HL-60 (cell line): Measurements from ENCODE around the gene EIPR1.

Experiments used
- DNase-seq, 2 experiments: peaks; one replicate each; pipeline ENCODE4 v3.0.0-alpha.2; 2010 to 2020; ENCODE audit warnings: low read depth in 1 of 2, low spot score in 1 of 2
- H3K27ac ChIP-seq: fragments of 250-450 bp; sonication (Bioruptor Pico); replicated peaks from 2 replicates; pipeline ENCODE4 v1.5.1; 2020; ENCODE audit warnings: mild to moderate bottlenecking, moderate library complexity
- H3K27me3 ChIP-seq: fragments of 250-450 bp; sonication (Bioruptor Pico); 2 replicates; pipeline ENCODE4 v1.5.1; 2021; ENCODE audit warnings: mild to moderate bottlenecking, moderate library complexity; ENCODE audit not compliant: insufficient read depth, poor library complexity, severe bottlenecking
- H3K4me3 ChIP-seq: replicated peaks from 2 replicates; pipeline ENCODE4 v1.5.1; 2011; ENCODE audit warnings: mild to moderate bottlenecking, control low read depth, low read length; ENCODE audit not compliant: insufficient read depth
- CTCF ChIP-seq: IDR thresholded peaks from one replicate; pipeline ENCODE4 v1.5.1; 2011; ENCODE audit warnings: low read length, control low read depth, inconsistent platforms; ENCODE audit not compliant: insufficient read depth
- GABPA ChIP-seq: IDR thresholded peaks from 2 replicates; pipeline ENCODE4 v1.6.1; 2012; ENCODE audit warnings: low read depth
- POLR2AphosphoS5 ChIP-seq: IDR thresholded peaks from 2 replicates; pipeline ENCODE4 v1.6.1; 2012; ENCODE audit warnings: low read depth
- SPI1 ChIP-seq: IDR thresholded peaks from 2 replicates; pipeline ENCODE4 v1.6.1; 2012; ENCODE audit warnings: low read depth, mild to moderate bottlenecking, borderline replicate concordance
- TF ChIP-seq, protein P1 (sequence below): IDR thresholded peaks from 2 replicates; pipeline ENCODE4 v1.6.1; 2012; ENCODE audit warnings: low read depth; ENCODE audit not compliant: insufficient replicate concordance

The EIPR1 gene

GRCh38 chr2:3302751-3303582 lies 74.7 kb downstream of the EIPR1 start:
- TF ChIP-seq SPI1 (no peak), GABPA (no peak), POLR2AphosphoS5 (no peak), CTCF (no peak)
- TF ChIP-seq, protein P1, sequence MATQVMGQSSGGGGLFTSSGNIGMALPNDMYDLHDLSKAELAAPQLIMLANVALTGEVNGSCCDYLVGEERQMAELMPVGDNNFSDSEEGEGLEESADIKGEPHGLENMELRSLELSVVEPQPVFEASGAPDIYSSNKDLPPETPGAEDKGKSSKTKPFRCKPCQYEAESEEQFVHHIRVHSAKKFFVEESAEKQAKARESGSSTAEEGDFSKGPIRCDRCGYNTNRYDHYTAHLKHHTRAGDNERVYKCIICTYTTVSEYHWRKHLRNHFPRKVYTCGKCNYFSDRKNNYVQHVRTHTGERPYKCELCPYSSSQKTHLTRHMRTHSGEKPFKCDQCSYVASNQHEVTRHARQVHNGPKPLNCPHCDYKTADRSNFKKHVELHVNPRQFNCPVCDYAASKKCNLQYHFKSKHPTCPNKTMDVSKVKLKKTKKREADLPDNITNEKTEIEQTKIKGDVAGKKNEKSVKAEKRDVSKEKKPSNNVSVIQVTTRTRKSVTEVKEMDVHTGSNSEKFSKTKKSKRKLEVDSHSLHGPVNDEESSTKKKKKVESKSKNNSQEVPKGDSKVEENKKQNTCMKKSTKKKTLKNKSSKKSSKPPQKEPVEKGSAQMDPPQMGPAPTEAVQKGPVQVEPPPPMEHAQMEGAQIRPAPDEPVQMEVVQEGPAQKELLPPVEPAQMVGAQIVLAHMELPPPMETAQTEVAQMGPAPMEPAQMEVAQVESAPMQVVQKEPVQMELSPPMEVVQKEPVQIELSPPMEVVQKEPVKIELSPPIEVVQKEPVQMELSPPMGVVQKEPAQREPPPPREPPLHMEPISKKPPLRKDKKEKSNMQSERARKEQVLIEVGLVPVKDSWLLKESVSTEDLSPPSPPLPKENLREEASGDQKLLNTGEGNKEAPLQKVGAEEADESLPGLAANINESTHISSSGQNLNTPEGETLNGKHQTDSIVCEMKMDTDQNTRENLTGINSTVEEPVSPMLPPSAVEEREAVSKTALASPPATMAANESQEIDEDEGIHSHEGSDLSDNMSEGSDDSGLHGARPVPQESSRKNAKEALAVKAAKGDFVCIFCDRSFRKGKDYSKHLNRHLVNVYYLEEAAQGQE = no peak
- Histone ChIP-seq H3K27ac (no peak overlapping the region), H3K27me3 (no peaks in the 10 kb centered on the region), H3K4me3 (no peak overlapping the region)
- DNase-seq = no peak

DNA sequence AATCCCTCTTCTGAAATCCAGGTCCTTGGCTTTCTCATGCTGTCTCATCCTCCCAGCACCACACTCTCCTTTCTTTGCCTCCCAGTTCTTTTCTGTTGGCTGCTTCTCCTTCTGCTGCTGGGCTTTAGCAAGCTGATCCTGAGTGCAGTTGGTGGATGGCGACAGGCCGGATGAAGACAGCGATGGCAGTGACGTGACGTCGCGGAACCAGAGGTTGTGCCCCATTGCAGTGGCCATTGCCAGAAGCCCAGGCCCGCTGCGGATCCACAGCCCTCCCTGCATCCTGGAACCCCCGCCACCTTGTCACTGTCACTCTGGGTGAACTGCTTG lies 75.2 kb downstream of the EIPR1 start:
- H3K4me3 ChIP-seq = no peak overlapping the region
- no peaks in the 10 kb centered on the region for H3K27me3 ChIP-seq
- TF ChIP-seq POLR2AphosphoS5 (no peak), SPI1 (no peak), GABPA (no peak), CTCF (no peak)
- TF ChIP-seq, protein P1 = no peak
- DNase-seq = no peak
- no peak overlapping the region for H3K27ac ChIP-seq

DNA sequence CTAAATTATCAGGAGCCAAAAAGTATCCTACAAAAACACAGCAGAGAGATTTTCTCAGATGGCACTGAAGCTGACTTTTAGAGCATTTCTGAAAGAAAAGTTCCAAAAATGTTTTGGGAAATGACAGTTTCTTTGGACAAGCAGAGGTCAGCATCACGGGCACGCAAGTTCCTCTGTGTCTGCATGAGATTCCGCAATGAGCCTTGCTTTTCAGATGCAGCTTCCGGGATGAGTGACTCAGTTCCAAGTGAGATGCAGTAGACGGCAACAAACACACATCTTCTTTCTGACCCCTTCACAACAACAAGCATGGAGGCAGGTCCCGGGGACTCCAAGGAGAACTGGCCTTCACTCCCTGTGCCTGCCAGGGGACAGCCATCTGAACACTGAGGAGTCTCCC lies 76.6 kb downstream of the EIPR1 start:
- TF ChIP-seq GABPA = no peak
- no peak for TF ChIP-seq CTCF
- TF ChIP-seq, protein P1 = no peak
- TF ChIP-seq POLR2AphosphoS5 = no peak
- no peak for TF ChIP-seq SPI1
- Histone ChIP-seq H3K27ac (no peak overlapping the region), H3K4me3 (no peak overlapping the region), H3K27me3 (no peaks in the 10 kb centered on the region)
- DNase-seq = no peak
